ENCODE results near the gene PRDM12.
A peak's percentile ranks its signal among the peaks of the same experiment; 100 is the strongest.
"Not testable (repeated sequence)": the region's sequence is repeated elsewhere in the genome, so short reads cannot be mapped to it uniquely, and the experiment has no call there.

Gene PRDM12

DNA sequence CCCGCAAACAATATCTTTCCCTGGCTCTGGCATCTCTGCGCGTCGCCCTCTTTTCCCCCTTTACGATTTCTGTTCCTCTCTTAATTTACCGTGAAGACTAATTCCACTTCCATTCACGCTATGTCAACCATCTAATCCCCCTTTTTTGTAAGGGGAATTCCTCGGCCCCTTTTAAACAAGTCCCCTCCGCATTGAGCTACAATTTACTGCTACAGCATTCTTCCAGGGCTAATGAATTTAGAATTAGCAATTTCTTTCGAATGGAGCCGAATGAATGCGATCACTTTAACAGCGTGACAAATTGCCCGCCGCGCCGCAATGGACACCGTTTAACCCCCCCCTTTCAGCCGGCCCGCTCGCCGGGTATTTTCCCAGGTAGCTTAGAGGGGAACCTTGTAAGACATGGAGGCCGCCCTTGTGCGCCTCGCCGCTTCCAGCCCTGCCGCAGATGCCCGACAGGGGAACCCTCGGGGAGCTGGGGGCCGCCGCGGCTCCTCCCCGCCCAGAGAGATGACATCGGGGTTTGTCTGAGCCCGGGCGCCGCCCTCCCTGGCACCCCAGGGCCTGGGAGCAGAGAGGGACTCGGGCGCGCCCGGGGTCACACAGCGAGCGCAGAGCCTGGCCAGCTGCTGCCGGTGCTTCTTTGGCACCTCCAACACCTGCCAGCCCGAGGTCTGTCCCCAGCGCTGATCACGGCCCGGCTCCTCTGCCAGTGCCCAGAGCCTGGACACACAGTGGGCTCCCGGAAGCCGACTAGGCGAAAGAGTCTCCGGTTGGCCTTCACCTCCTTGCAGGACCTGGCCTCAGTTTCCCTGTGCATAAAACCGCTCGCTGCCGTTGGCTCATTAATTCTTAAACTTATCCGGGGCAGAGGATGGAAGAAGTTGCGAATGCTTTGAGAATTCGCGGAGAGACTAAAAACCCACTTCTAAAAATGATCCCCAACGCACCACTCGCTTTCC lies 1.3 kb downstream of the PRDM12 start:
- peak; percentile 55 for DNase-seq

DNA sequence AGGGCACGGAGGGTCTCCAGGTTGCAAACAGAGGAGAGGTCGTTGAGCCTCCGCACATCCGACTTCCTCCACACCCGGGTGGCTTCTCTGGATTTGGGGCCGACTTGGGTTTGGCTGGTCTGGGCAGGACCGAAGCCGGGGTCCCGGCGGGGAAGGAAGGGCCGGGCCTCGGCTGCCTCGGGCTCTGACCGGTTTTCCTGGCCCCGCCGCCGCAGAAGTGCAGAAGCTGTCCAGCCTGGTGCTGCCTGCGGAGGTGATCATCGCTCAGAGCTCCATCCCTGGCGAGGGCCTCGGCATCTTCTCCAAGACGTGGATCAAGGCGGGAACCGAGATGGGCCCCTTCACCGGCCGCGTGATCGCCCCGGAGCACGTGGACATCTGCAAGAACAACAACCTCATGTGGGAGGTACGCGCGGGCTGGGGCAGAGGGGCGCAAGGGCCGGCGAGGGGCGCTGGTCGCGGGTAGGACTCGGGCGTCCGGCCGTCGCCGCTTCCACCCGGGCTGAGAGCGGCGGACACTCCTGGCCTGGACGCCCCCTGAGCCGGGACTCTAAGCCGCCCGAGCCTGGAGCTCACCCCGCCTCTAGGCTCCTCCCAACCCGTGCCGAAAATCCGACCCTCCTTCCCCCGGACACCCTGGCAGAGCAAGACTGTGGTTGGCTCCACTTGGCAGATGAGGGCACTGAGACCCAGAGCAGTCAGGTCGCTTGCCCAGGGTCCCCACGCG lies 2.2 kb downstream of the PRDM12 start:
- DNase-seq = peak; percentile 52

DNA sequence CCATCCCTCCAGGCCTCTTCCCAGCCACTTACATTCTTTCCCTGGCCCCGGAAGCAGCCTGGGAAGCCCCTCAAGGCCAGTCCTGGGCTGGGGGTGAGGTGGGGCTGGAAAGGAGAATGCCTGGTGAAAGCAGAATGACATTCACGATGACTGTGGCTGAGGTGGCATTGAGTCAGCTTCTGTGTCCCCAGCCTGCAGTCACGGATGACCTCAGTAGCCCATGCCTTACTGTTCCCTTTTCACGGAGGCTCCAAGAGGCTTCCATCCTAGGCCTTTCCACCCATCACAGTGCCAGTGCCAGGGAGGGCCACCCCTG lies 2.7 kb downstream of the PRDM12 start:
- DNase-seq = no peak

DNA sequence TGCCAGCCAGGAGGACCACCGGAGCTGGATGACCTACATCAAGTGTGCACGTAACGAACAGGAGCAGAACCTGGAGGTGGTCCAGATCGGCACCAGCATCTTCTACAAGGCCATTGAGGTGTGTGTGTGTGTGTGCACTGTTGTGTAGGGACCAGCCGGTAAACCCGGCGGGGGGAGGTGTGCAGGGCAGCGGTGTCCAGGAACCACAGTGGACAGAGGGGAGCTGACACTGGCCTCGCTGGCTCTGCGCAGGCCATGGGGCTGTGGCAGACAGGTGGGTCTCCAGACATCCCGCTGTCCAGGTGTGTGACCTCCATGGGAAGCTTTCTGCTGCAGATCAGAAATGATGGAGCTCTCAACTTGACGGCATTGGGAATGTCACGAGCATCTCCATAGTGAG lies 3.8 kb downstream of the PRDM12 start:
- no peak for DNase-seq

DNA sequence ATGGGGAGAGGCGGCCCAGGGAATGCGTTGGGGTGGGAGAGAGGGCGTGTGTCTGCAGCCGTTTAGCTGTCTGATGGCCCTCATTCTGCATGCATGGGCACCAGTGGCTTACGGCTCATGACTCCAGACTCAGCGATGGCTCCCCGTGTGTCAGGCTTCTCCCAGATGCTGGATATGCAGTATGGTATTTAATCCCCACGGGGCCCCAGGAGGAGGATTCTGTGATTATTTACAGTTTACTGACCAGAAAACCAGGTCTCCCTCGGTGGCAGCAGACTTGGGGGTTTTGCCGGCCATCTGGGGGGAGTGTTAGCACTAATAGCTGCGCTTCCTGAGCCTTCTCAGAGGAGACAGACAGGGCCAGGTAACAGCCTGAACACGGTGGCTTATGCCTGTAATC lies 4.3 kb downstream of the PRDM12 start:
- DNase-seq = peak; percentile 51

DNA sequence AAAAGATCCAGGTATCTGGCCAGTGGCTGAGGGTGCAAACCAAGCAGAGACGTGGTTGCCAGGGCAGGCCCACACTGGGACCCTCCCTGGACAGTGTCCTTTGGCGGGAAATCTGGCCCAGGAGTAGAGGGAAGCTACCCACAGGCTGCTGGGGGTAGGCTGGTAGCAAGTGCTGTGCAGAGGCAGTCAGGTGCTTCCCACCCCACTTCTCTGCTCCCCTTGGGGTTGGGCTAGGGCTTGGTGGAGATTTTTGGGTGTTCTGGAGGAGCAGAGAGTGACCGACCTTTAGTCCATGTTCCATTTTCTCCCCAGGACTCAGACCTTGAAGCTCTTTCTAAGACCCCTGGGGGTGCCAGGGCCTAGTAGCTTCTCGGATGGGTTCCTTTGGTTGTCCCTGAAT lies 5.6 kb downstream of the PRDM12 start:
- no peak for DNase-seq

DNA sequence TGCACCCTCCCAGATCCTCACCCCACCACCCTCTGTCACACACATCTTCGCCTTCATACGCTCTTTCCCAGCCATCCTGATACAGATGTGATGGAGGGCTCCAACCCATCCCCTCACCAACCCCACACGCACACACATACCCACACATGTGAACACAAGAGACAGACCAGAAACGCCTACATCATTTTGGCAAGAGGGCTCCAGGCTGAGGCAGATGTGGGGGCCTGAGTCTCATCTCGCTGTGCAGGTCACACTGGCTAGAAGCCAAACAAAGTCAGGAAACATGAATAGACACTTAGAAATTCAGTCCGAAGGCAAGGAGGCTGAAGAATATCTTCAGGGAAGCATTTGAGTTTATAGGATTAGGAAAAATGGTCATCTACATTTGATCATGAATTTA lies 6.2 kb downstream of the PRDM12 start:
- DNase-seq = no peak

DNA sequence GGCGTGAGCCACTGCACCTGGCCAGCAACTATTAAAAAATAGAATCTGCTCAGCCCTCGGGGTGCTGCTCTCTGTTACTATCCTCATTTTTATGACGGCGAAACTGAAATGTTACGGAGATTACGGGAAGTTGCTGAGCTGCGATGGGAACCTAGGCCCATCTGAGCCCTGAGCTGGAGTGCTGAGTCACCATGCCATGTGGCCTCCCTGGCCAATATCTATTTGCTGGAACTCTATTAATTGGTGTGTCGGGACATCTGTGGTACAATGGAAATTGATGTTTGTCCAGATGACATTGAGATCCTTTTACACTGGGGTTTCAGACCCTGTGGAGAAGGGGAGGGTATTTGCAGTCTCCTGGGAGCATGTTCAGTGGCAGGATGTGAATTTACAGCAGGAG lies 8.1 kb downstream of the PRDM12 start:
- DNase-seq = no peak

DNA sequence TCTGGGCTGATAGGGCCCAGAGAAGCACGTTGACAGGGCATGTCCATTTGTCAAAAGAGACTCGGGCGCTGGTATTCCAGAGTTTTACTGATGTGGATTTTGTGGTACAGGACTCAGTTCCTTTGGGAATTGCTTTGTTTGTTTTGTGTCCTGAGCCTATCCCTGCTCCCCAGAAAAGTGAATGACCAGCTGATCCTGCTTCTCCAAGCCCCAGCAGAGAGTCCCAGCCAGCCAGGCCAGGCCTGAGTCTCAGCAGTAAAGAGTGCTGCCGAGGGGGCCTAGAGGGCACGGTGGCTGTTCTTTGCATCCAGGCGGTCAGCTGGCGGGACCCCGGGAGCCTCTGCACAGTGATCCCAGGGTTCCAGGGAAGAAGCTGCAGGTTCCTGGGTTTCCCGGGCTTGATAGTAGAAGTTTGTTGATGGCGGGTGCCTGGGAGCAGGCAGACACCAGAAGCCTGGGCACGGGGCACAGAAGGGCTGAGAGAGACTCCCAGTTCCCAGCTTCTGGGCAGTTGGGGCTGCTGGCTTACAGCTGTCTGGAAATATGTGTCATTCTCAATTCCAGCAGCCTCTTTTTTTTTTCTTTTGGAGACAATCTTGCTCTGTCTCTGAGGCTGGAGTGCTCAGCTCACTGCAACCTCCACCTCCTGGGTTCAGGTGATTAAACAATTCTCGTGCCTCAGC lies 8.7 kb downstream of the PRDM12 start:
- no peak for DNase-seq

DNA sequence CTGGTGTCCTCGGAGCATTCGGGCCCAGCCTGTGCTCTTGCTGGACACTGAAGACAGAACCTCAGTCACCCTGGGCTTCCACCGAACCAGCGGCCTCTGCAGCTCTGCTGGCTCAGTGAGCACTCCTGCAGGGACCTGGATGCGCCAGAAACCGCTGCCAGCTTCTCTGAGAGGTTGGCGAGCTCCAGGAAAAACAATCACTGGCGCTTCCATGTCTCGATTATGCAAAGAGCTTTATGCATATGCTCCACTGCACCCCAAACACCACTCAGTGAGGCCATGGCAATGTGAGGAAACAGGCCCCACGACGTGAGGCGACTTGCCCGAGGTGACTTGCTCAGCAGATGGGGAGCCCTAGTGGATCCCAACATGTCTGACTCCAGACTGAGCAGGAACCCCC lies 11.0 kb downstream of the PRDM12 start:
- no peak for DNase-seq

DNA sequence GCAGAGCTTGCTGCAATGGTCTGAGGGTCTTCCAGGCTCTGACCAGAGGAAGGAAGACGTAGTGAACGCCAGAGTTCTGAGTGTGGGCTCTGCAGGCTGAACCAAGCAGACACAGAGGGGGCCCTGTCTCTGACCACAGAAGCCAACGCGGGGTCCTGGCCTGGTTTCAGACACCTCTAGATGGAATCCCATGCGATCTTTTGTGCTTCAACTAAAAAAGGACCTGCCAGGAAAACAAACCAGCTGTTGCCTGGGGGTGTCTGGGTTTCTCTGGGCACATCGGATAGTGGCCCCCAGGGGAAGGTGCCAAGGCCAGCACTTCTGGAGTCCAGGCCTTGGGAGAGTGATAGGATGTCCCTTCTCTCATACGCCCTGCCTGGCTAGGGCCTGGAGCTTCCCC lies 12.9 kb downstream of the PRDM12 start:
- DNase-seq = no peak

DNA sequence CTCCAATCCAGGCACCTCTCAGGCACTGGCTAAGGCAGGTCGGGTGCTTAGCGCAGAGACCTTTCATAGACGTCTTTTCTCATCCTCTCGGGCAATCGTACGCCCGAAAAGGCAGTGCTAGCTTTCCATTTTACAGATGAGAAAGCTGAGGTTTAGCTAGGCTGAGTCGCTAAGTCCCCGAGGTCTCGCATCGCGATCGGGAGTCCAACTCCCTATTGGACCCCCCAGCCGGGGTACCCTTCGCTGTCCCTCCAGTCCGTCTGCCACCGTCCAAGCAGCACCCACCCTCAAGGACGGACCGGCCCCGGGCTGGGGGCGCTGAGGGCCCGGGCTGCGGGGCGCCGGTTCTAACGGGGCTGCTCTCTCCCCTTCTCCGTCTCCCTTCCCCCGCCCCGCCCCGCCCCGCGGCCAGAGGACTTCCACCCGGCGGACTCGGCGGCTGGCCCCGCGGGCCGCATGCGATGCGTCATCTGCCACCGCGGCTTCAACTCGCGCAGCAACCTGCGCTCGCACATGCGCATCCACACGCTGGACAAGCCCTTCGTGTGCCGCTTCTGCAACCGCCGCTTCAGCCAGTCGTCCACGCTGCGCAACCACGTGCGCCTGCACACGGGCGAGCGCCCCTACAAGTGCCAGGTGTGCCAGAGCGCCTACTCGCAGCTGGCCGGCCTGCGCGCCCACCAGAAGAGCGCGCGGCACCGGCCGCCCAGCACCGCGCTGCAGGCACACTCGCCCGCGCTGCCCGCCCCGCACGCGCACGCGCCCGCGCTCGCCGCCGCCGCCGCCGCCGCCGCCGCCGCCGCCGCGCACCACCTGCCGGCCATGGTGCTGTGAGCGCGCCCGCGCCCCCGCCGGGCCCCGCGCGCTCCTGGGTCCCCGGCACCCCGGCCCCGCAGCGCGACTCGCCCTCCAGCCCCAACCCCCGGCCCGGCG lies 16.7 kb downstream of the PRDM12 start:
- DNase-seq = peak; percentile 85

DNA sequence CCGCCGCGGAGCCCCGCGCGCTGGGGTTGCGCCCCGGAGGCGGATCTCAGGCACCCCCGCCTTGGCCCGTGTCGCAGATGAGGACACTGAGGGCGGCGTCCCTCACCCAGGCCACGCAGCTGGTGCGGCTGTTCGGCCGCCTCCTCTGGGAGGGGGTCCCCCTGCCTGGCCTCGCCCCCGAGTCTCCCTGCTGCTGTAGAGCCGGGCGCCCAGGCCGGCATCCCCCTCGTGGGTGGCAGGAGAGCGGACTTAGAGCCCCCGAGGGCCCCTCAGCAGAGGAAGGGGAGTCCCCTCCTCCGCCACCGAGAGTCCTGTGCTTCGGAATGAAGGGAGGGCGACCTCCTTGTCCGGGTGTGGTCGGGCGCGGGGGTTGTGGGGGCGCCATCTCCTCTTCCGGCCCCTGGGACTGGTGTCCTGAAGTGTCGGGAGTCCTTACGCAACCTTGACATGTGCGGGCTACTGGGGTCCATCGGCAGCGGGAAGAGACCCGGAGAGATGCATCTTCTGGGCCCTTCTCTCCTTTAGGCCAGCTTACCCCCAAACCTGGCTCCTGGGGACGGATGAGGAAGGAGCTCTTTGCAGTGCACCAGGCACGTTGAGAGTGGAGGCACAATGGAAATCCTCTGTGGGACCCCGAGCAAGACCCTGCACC lies 17.5 kb downstream of the PRDM12 start:
- peak; percentile 80 for DNase-seq

DNA sequence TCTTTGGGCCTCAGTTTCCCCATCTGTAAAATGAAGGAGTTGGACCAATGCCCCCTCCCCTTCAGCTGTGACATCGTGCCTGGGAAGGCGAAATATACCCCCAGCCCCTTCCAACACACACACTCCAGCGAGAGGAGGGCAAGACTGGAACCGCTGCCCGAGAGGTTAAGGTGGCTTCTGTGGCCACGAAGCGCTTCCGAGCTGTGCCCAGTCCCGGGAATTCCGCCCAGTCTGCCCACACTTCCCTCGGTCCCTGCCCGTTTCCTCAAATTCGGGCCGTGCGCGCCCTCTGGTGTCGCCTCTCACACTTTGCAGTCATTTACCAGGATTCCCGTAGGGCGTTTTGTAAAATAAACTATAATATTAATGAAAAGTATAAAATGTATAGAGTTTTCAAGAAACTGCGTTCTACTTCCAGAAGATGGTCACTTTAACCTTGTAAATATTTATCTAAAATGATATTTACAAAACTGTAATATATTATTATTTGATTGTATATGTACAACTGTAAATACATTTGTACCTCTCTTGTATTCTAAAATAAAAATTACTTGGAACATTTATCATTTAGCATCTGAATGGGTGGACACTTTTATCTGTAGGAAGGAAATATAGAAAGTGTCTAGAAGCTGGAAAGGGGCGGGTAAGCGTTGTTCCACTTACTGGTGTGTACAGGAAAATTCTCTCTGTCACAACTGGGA lies 18.2 kb downstream of the PRDM12 start:
- DNase-seq = peak; percentile 82

DNA sequence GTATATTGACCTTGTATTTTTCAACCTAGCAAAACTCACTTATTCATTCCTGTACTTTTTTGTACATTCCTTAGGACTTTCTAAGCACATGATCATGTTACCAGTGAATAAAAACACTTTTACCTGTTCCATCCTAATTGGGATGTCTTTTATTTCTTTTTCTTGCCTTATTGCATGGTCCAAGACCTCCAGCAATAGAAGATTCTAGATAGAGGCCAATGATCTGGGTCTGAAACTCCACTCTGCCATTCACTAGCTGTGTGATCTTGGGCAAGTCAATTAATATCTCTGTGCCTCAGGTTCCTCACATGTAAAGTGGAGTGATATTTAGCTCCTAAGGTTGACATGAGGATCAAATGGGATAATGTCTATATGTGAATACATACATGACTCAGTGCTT lies 20.7 kb downstream of the PRDM12 start:
- DNase-seq = no peak

DNA sequence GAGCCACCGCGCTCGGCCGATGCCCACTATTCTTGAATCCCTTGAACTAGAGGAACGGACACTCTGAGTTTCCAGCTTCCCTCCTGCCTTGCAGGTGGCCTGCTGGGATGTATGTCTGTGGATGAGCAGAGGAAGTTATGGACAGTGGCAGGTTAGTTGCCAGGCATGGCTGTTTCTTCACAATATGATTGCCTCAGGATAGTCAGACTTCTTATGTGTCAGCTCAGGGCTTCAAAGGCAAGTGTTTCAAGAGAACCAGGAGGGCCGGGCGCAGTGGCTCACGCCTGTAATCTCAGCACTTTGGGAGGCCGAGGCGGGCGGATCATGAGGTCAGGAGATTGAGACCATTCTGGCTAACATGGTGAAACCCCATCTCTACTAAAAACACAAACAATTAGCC lies 21.6 kb downstream of the PRDM12 start:
- DNase-seq = not testable (repeated sequence)

DNA sequence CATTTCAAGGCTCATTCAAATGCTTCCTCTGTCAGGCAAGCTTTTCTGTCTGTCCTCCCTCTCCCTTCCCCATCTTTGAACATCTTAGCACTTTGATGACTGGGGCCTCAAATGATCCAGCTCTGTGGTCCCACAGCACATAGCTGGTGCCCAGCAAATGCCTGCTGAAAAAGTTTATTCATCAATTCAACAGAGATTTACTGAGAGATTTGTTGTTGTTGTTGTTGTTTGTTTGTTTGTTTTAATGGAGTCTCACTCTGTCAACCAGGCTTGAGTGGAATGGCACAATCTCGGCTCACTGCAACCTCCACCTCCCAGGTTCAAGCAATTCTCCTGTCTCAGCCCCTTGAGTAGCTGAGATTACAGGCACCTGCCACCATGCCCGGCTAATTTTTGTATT lies 23.2 kb downstream of the PRDM12 start:
- no peak for DNase-seq

DNA sequence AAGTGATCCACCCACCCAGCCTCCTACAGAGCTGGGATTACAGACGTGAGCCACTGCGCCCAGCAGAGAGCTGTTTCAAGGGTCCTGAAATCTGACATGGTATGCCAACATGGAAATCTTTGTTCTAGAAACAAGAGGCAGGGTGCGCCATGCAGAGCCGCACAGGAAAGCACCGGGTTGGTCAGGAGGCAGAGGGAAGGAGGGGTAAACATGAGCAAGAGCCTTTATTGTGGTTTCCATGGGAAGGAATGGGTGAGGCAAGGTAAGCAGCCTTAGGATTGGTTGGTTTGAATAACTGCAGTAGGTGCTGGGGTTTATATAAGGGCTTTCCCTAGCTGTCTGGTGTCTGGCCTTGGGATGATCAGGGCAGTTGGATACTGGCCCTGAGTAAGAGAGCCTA lies 23.7 kb downstream of the PRDM12 start:
- DNase-seq = no peak

DNA sequence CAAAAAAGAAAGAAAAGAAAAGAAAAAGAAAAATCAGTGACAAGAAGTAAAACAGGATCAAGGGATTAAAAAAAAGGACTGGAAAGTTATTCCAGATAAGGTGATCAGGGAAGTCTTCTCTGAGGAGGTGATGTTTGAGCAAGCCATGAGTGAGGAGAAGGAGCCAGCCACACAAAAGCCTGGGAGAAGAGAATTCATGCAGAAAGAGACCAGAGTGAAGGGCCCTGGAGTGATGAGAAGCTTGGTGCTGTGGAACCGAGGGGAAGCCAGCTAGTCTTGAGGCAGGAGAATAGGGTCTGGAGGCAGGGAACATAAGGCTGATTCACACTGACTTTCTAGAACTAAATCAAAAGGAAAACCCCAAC lies 25.2 kb downstream of the PRDM12 start:
- DNase-seq = no peak

DNA sequence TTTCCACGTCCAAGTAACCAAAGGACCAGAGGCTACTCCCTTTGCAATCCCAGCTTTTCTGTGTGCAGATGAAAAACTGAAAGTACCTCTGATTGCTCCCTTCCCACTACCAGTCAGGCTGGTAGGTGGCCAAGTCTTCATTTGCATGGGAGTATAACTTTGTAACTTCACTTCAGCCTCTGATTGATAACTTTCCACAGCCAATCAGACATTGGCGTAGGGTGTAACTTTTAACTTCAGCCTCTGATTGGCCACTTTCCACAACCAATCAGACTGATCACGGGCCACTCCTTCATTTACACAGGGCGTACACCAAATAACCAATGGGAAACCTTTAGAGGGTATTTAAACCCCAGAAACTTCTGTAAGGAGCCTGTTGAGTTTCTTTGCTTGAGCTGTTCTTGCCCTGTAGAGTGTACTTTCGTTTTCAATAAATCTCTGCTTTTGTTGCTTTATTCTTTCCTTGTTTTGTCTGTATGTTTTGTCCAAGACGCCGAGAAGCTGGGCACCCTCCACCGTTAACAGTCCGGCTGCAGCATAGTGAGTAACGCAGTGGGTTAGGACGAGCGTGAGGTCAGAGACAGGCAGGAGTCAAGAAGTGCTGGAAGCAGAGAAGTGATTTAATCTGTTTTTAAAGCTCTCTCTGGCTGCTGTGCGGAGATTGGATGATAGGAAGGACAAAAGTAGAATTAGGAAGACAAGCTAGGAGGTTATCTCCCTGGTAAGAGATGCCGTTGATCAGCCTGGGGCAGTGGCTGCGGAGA lies 25.7 kb downstream of the PRDM12 start:
- DNase-seq = no peak

DNA sequence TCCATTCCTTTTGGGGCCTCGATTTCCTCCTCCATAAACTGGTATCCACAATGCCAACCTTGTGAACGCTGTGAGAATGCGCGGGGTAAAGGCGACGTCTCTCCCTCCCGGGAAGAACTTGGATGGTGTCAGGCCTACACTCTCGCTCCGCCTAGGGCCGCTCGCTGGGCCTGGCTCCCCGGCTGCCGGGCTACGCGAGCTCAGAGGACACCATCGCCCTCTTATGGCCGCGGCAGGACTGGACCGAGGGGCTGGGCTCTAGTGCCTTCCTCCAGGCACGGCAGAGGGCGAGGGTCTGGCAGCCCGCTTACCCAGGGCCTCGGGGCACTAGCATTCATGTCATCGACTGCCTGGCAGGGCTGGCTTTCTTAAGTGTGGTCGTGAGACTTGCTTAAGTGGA lies 27.9 kb downstream of the PRDM12 start:
- peak; percentile 88 for DNase-seq

Data from retina (tissue), 1 donor.